DOHH2 (cell line): ENCODE measurements around the gene RECQL5.

Experiments
- H3F3A ChIP-seq: fragments of 200-600 bp; sonication (generic), shearing (Covaris generic); 2 replicates; pipeline ENCODE4 v1.6.0; 2016; ENCODE audit warnings: antibody characterized with exemption, mild to moderate bottlenecking; ENCODE audit not compliant: control insufficient read depth, insufficient read depth
- H3K27ac ChIP-seq: fragments of 200-600 bp; sonication (generic); 2 replicates; pipeline ENCODE4 v1.5.1; 2014; ENCODE audit warnings: low read depth, mild to moderate bottlenecking, low read length, moderate library complexity
- H3K27me3 ChIP-seq: fragments of 200-600 bp; sonication (generic); 2 replicates; pipeline ENCODE4 v1.6.1; 2014; ENCODE audit warnings: mild to moderate bottlenecking, low read length, mixed read lengths; ENCODE audit not compliant: control insufficient read depth
- H3K36me3 ChIP-seq: fragments of 200-600 bp; sonication (generic); 2 replicates; pipeline ENCODE4 v1.6.1; 2014; ENCODE audit warnings: mild to moderate bottlenecking, low read length, moderate library complexity, mixed read lengths; ENCODE audit not compliant: control insufficient read depth
- H3K4me1 ChIP-seq: fragments of 200-600 bp; sonication (generic); 2 replicates; pipeline ENCODE4 v1.6.1; 2014; ENCODE audit warnings: mild to moderate bottlenecking, low read length, mixed read lengths; ENCODE audit not compliant: control insufficient read depth
- H3K4me2 ChIP-seq: fragments of 200-600 bp; sonication (generic); 2 replicates; pipeline ENCODE4 v1.6.0; 2014; ENCODE audit warnings: mild to moderate bottlenecking, low read length, moderate library complexity
- H3K4me3 ChIP-seq: fragments of 200-600 bp; sonication (generic); 2 replicates; pipeline ENCODE4 v1.5.1; 2014; ENCODE audit warnings: mild to moderate bottlenecking, low read length, mixed read lengths
- H3K79me2 ChIP-seq: fragments of 200-600 bp; sonication (generic); 2 replicates; pipeline ENCODE4 v1.6.1; 2014; ENCODE audit warnings: mild to moderate bottlenecking, low read length, mixed read lengths; ENCODE audit not compliant: control insufficient read depth
- H3K9me2 ChIP-seq: fragments of 200-600 bp; sonication (generic); replicated peaks from 2 replicates; pipeline ENCODE4 v1.6.1; 2014; ENCODE audit warnings: mild to moderate bottlenecking, low read length, mixed read lengths; ENCODE audit not compliant: control insufficient read depth
- H3K9me3 ChIP-seq: fragments of 200-600 bp; sonication (generic); 2 replicates; pipeline ENCODE4 v1.6.1; 2014; ENCODE audit warnings: antibody characterized with exemption, low read length, mixed read lengths; ENCODE audit not compliant: control insufficient read depth, insufficient read depth
- H4K20me1 ChIP-seq: fragments of 200-600 bp; sonication (generic); 2 replicates; pipeline ENCODE4 v1.6.0; 2014; ENCODE audit warnings: low read depth, mild to moderate bottlenecking, antibody characterized with exemption, low read length, moderate library complexity; ENCODE audit not compliant: control insufficient read depth, insufficient read depth
- EZH2phosphoT487 ChIP-seq: fragments of 200-600 bp; sonication (generic); IDR thresholded peaks from 2 replicates; pipeline ENCODE4 v1.6.1; 2017; ENCODE audit warnings: borderline replicate concordance, mild to moderate bottlenecking, antibody characterized with exemption, low read length, moderate library complexity, mixed read lengths
- TF ChIP-seq, protein P1 (sequence below): fragments of 200-600 bp; sonication (generic); IDR thresholded peaks from one replicate; pipeline ENCODE4 v1.5.1; 2014; ENCODE audit warnings: antibody characterized with exemption, mild to moderate bottlenecking, low read depth, low read length; ENCODE audit not compliant: poor library complexity, severe bottlenecking

Gene RECQL5

DNA sequence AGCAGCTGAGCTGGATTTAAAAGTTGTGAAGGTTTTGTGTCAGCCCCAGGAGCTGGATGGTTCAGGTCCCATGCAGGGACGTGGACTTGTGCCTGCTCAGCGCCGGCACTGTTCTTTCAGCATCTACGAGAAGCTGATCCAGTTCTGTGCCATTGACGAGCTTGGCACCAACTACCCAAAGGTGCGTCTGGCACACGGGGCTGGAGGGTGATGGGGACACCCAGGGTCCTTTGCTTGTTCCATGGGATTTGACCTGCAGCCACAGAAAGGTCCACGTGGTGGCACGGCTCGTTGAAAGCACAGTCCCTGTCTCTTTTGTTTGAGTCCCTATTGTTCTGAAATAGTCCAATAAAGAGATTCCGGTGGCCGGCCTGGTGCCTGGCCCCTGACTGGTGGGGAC, 36.2 kb upstream of the RECQL5 start:
- Histone ChIP-seq H3K79me2 (no peaks in the 10 kb centered on the region), H3K4me1 (no peaks in the 10 kb centered on the region), H3F3A (no peaks in the 10 kb centered on the region), H3K4me3 (no peak overlapping the region), H3K27me3 (no peaks in the 10 kb centered on the region), H3K36me3 (peaks cover 95% of the 10 kb centered on the region), H3K27ac (no peak overlapping the region), H3K9me3 (no peaks in the 10 kb centered on the region), H3K9me2 (no peaks in the 10 kb centered on the region), H4K20me1 (no peaks in the 10 kb centered on the region), H3K4me2 (no peak overlapping the region)
- TF ChIP-seq, protein P1, sequence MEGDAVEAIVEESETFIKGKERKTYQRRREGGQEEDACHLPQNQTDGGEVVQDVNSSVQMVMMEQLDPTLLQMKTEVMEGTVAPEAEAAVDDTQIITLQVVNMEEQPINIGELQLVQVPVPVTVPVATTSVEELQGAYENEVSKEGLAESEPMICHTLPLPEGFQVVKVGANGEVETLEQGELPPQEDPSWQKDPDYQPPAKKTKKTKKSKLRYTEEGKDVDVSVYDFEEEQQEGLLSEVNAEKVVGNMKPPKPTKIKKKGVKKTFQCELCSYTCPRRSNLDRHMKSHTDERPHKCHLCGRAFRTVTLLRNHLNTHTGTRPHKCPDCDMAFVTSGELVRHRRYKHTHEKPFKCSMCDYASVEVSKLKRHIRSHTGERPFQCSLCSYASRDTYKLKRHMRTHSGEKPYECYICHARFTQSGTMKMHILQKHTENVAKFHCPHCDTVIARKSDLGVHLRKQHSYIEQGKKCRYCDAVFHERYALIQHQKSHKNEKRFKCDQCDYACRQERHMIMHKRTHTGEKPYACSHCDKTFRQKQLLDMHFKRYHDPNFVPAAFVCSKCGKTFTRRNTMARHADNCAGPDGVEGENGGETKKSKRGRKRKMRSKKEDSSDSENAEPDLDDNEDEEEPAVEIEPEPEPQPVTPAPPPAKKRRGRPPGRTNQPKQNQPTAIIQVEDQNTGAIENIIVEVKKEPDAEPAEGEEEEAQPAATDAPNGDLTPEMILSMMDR: no peak
- TF ChIP-seq EZH2phosphoT487: no peak

DNA sequence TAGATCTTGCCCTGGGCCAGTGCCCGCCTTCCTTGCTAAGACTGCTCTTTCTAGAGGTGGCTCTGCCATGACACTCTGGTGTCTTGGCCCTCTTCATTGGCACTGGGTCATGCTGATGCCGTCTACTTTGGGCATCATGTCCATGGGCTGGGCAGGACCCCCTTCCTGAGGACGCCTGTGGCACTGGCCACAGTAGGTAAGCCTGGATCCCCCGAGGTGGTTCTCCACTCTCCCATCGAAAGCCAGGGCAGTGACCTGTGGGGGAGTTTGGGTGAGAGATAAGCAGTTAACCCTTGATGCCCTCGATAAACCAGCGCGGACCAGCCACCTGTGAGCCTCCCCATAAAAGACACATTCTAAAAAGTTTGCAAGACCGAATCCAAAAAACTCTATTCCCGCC, 34.3 kb upstream of the RECQL5 start:
- no peak overlapping the region for H3K4me2 ChIP-seq
- peaks cover 93% of the 10 kb centered on the region for H3K36me3 ChIP-seq
- H4K20me1 ChIP-seq: no peaks in the 10 kb centered on the region
- no peaks in the 10 kb centered on the region for H3K4me1 ChIP-seq
- H3K79me2 ChIP-seq: peaks cover 4% of the 10 kb centered on the region; the same call in 1 of the 2 replicates
- no peaks in the 10 kb centered on the region for H3K27me3 ChIP-seq
- TF ChIP-seq, protein P1: no peak
- no peak for TF ChIP-seq EZH2phosphoT487
- no peak overlapping the region for H3K27ac ChIP-seq
- no peaks in the 10 kb centered on the region for H3F3A ChIP-seq
- H3K9me3 ChIP-seq: no peaks in the 10 kb centered on the region
- no peaks in the 10 kb centered on the region for H3K9me2 ChIP-seq
- H3K4me3 ChIP-seq: no peak overlapping the region

DNA sequence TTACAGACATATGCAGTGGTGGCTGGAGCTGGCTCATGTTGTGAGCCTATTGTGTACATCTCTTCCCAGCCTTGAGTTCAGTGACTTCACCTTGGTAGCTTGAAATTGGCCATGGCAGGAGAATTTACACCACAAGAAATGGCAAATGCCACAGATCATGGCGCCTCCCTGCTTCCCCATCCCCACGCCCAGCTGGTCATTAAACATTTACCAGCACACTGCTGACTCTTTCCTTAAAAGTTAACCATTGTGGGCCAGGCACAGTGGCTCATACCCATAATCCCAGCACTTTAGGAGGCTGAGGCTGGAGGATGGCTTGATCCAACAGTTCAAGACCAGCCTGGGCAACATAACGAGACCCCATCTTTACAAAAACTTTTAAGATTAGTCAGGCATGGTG, 31.7 kb upstream of the RECQL5 start:
- H3K4me1 ChIP-seq: no peaks in the 10 kb centered on the region
- H3K9me2 ChIP-seq: no peaks in the 10 kb centered on the region
- H3F3A ChIP-seq: no peaks in the 10 kb centered on the region
- TF ChIP-seq, protein P1: no peak
- TF ChIP-seq EZH2phosphoT487: no peak
- H4K20me1 ChIP-seq: peaks cover 4% of the 10 kb centered on the region; the same call in 1 of the 2 replicates
- H3K27me3 ChIP-seq: no peaks in the 10 kb centered on the region
- H3K4me2 ChIP-seq: no peak overlapping the region
- H3K36me3 ChIP-seq: peaks cover 91% of the 10 kb centered on the region
- no peaks in the 10 kb centered on the region for H3K9me3 ChIP-seq
- H3K79me2 ChIP-seq: peaks cover 8% of the 10 kb centered on the region
- H3K4me3 ChIP-seq: no peak overlapping the region
- no peak overlapping the region for H3K27ac ChIP-seq

DNA sequence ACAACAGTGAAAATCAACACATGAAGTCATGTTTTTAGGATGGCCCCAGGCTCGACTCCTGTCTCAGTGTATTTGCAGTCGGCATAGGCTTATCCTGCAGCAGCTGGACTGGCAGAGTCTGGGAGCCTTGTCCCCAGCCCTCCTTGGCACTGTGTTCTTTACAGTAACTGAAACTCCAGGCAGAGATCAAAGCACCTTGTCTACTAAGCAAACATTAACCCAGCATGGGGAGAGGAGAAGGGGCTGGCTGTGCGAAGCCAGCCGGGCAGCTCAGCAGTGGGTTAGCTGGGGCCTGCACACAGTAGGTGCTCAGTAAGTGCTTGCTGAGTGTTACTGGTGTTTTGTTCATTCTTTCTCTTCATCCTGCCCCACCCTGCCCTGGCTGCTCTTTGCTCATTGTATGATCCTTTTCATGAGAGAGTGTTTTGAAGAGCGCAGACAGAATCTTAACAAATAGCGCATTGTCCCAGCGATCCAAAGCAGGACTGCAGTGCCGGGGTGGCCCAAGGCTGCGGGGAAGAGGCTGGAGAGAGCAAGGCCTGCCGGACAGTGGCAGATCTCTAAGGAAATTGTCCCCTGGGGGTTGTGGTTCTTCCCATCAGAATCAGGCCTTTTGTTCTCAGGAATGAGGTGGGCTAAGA, 30.8 kb upstream of the RECQL5 start:
- no peaks in the 10 kb centered on the region for H3K9me2 ChIP-seq
- H3K4me3 ChIP-seq: no peak overlapping the region
- no peak overlapping the region for H3K27ac ChIP-seq
- no peaks in the 10 kb centered on the region for H3F3A ChIP-seq
- H4K20me1 ChIP-seq: peaks cover 4% of the 10 kb centered on the region; the same call in 1 of the 2 replicates
- no peaks in the 10 kb centered on the region for H3K27me3 ChIP-seq
- no peak for TF ChIP-seq EZH2phosphoT487
- TF ChIP-seq, protein P1: no peak
- no peaks in the 10 kb centered on the region for H3K4me1 ChIP-seq
- H3K9me3 ChIP-seq: no peaks in the 10 kb centered on the region
- H3K4me2 ChIP-seq: no peak overlapping the region
- H3K79me2 ChIP-seq: peaks cover 16% of the 10 kb centered on the region
- peaks cover 91% of the 10 kb centered on the region for H3K36me3 ChIP-seq
